ENCODE results near the gene TBCA.

DNA sequence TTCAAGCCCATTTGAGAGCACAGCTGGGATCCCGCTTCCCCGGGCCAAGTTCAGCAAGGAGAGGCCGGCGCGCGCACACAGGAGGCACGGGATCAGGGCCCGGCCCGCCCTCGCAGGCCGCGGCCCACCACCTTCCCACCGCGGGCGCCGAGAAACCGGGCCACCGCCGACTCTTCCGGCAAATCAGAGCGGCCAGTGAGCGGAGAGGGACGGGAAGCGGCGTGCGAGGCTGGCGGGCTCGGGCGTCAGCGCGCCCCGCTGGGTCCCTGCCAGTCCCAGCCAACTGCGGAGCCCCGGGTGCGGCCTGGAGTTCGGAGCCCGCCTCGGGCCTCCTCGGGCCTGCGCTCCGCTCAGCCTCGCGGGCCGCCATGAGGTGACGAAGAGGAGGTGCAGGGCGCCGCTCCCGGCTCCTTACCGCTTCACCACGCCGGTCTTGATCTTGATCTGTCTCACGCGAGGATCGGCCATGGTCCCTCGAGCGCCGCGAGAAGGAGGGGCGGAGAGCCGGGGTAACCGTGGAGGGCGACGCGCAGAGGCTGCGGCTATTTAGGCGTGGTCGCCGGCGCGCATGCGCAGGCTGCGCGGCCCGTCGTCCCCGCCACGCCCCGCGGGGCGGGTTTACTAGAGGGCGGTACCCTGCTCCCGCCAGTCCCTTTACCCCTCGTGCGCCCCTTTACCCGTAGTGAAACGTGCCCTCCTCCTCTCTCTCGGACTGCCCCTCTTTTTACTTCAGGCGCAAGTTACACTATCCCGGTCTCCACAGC, at the start of gene TBCA:
- no peak for TF ChIP-seq EZH2 (IDR thresholded peaks at IDR 0.05; ENCODE audit: borderline replicate concordance, low read depth, low read length, severe bottlenecking)
- TF ChIP-seq CTCF (IDR thresholded peaks at IDR 0.05; ENCODE audit: extremely low read depth in 1 of 2, insufficient read depth in 1 of 2, low read depth in 1 of 2, low read length in 2 of 2), result peak; percentile 7 to 25
- no peak for TF ChIP-seq FOS (IDR thresholded peaks at IDR 0.05; ENCODE audit: borderline replicate concordance, insufficient read depth, low read length)
- TF ChIP-seq, protein P1, sequence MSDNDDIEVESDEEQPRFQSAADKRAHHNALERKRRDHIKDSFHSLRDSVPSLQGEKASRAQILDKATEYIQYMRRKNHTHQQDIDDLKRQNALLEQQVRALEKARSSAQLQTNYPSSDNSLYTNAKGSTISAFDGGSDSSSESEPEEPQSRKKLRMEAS (IDR thresholded peaks at IDR 0.05; ENCODE audit: insufficient read depth, insufficient read length), result no peak
- TF ChIP-seq POLR2A (IDR thresholded peaks at IDR 0.05; ENCODE audit: low read depth, low read length), result peak; percentile 77
- TF ChIP-seq GATA2 (IDR thresholded peaks at IDR 0.05; ENCODE audit: insufficient read depth, insufficient read length, low read depth, low read length), result no peak

Data from endothelial cell of umbilical vein (primary cell).